Tibial nerve (tissue), 4 donors: Measurements from ENCODE around the gene KIF3A. TPM values are rescaled to one million over a fixed set of nuclear protein-coding genes. Genes with fewer than 3 reads are reported as not detected.
"Not testable (repeated sequence)": the region's sequence is repeated elsewhere in the genome, so short reads cannot be mapped to it uniquely, and the experiment has no call there.

ENCODE experiments used
- DNase-seq, 2 donors: peaks; one replicate each; pipeline ENCODE4 v3.0.0-alpha.2; 2019; ENCODE audit warnings: low spot score in 2 of 2
- H3K27ac ChIP-seq, 4 donors: fragments of 200-600 bp; sonication (generic) in 3 of 4; one replicate each; pipeline ENCODE4 v1.5.1; 2017 to 2019; ENCODE audit warnings: mild to moderate bottlenecking in 1 of 4
- H3K27me3 ChIP-seq, 2 donors: fragments of 200-600 bp; sonication (generic) in 1 of 2; one replicate each; pipeline versions ENCODE4 v1.5.1 to v1.6.0; 2017 to 2019
- H3K36me3 ChIP-seq, 3 donors: fragments of 200-600 bp; sonication (generic); one replicate each; pipeline ENCODE4 v1.5.1; 2018 to 2019
- H3K4me1 ChIP-seq, 4 donors: fragments of 200-600 bp; sonication (generic) in 3 of 4; one replicate each; pipeline ENCODE4 v1.5.1; 2017 to 2019
- H3K4me3 ChIP-seq, 4 donors: fragments of 200-600 bp; sonication (generic) in 3 of 4; one replicate each; pipeline ENCODE4 v1.5.1; 2017 to 2019; ENCODE audit warnings: mild to moderate bottlenecking in 1 of 4, moderate library complexity in 1 of 4
- H3K9me3 ChIP-seq, 4 donors: fragments of 200-600 bp; sonication (generic) in 3 of 4; one replicate each; pipeline ENCODE4 v1.5.1; 2017 to 2019
- CTCF ChIP-seq, 5 experiments: fragments of 200-600 bp in 3 of 5; fragments of 450-650 bp in 2 of 5; sonication (generic) in 3 of 5; IDR thresholded peaks; one replicate each; pipeline ENCODE4 v1.5.1; 2016 to 2019; ENCODE audit warnings: antibody characterized with exemption in 5 of 5, mild to moderate bottlenecking in 3 of 5, moderate library complexity in 2 of 5
- EP300 ChIP-seq, 2 donors: sonication (generic); formaldehyde crosslinking; IDR thresholded peaks; one replicate each; pipeline ENCODE4 v1.6.1; 2017; ENCODE audit warnings: antibody characterized with exemption in 2 of 2, mild to moderate bottlenecking in 1 of 2
- POLR2A ChIP-seq, 2 donors: fragments of 450-650 bp; IDR thresholded peaks; one replicate each; pipeline ENCODE4 v1.6.1; 2017; ENCODE audit warnings: antibody characterized with exemption in 2 of 2, mild to moderate bottlenecking in 2 of 2, moderate library complexity in 2 of 2
- WGBS, 2 donors: methylation state at CpG; one replicate each; pipeline ENCODE4 v1.1.5; 2018; 5-methylcytosine and 5-hydroxymethylcytosine counted together
- total RNA-seq, 4 donors: library from RNA; depleted of rRNA; stranded (reverse); fragments of >200 nt; gene quantifications; one replicate each; pipeline ENCODE4 v1.1.0, GENCODE V29; 2016

KIF3A gene
- total RNA-seq, 4 donors from 2014 or later: 8.4 to 11.6 (median 10.7) TPM

- Histone ChIP-seq H3K9me3 (no peaks in the 10 kb centered on the region), H3K4me3 (no peak overlapping the region), H3K27ac (no peak overlapping the region), H3K27me3 (no peaks in the 10 kb centered on the region), H3K36me3 (peaks cover 0 to 53% (median 3%) of the 10 kb centered on the region in 3 donors), H3K4me1 (no peaks in the 10 kb centered on the region)
- no peak for TF ChIP-seq POLR2A (IDR thresholded peaks at IDR 0.05)
- no peak for TF ChIP-seq CTCF (IDR thresholded peaks at IDR 0.05)
- TF ChIP-seq EP300 (IDR thresholded peaks at IDR 0.05): no peak
- 82 to 84% methylated on average over 4 of the region's 4 CpGs for WGBS, 2 donors
- no peak for DNase-seq
These were observed 41.4 kb downstream of the KIF3A start for GRCh38 chr5:132695956-132696355.

- H3K27ac ChIP-seq: no peak overlapping the region
- DNase-seq: no peak
- H3K27me3 ChIP-seq: no peaks in the 10 kb centered on the region
- H3K9me3 ChIP-seq: no peaks in the 10 kb centered on the region
- no peaks in the 10 kb centered on the region for H3K4me1 ChIP-seq
- TF ChIP-seq CTCF (IDR thresholded peaks at IDR 0.05): no peak
- TF ChIP-seq EP300 (IDR thresholded peaks at IDR 0.05): no peak
- TF ChIP-seq POLR2A (IDR thresholded peaks at IDR 0.05): no peak
- no peak overlapping the region for H3K4me3 ChIP-seq
- peaks cover 0 to 22% (median 0%) of the 10 kb centered on the region in 3 donors for H3K36me3 ChIP-seq
These were observed 44.7 kb downstream of the KIF3A start for GRCh38 chr5:132692632-132692967.

GRCh38 chr5:132691755-132692631 is 45.4 kb downstream of the KIF3A start:
- DNase-seq, H3K27me3 ChIP-seq, H3K4me1 ChIP-seq, H3K27ac ChIP-seq, H3K4me3 ChIP-seq, H3K9me3 ChIP-seq: not testable (repeated sequence)
- H3K36me3 ChIP-seq: peaks cover 0 to 20% (median 0%) of the 10 kb centered on the region in 3 donors
- WGBS, 2 donors: 77 to 96% methylated on average over 5 of the region's 5 CpGs

- no peak overlapping the region for H3K4me3 ChIP-seq
- no peak for TF ChIP-seq CTCF (IDR thresholded peaks at IDR 0.05)
- TF ChIP-seq POLR2A (IDR thresholded peaks at IDR 0.05): no peak
- TF ChIP-seq EP300 (IDR thresholded peaks at IDR 0.05): no peak
- no peaks in the 10 kb centered on the region for H3K27me3 ChIP-seq
- no peaks in the 10 kb centered on the region for H3K9me3 ChIP-seq
- H3K4me1 ChIP-seq: no peaks in the 10 kb centered on the region
- H3K36me3 ChIP-seq: peaks cover 0 to 15% (median 0%) of the 10 kb centered on the region in 3 donors
- WGBS, 2 donors: 96 to 98% methylated on average over 3 of the region's 3 CpGs
- H3K27ac ChIP-seq: no peak overlapping the region
- no peak for DNase-seq
These were observed 47.2 kb downstream of the KIF3A start for GRCh38 chr5:132690156-132690555.

GRCh38 chr5:132689513-132689912 is 47.8 kb downstream of the KIF3A start:
- Histone ChIP-seq H3K9me3 (no peaks in the 10 kb centered on the region), H3K4me3 (no peak overlapping the region), H3K27me3 (no peaks in the 10 kb centered on the region), H3K36me3 (peaks cover 0 to 11% (median 0%) of the 10 kb centered on the region in 3 donors), H3K4me1 (no peaks in the 10 kb centered on the region), H3K27ac (no peak overlapping the region)
- TF ChIP-seq POLR2A (IDR thresholded peaks at IDR 0.05): no peak
- no peak for TF ChIP-seq EP300 (IDR thresholded peaks at IDR 0.05)
- no peak for TF ChIP-seq CTCF (IDR thresholded peaks at IDR 0.05)
- DNase-seq: no peak
- 80 to 82% methylated on average over 7 of the region's 7 CpGs for WGBS, 2 donors
